Kidney (tissue), 14 donors: ENCODE results near the gene ST3GAL3. TPM values are rescaled to one million over a fixed set of nuclear protein-coding genes. Genes with fewer than 3 reads are reported as not detected.

Experiments
- DNase-seq, 5 donors: peaks; one replicate each; pipeline ENCODE4 v3.0.0-alpha.2; 2013 to 2020
- FAIRE-seq: peaks from 2 replicates; lab custom pipeline; 2012; peaks lifted over from hg19 to GRCh38; lab: Jason Lieb, UNC
- H3K27ac ChIP-seq, 2 donors: one replicate each; pipeline ENCODE4 v1.7.0; 2013; ENCODE audit warnings: low read depth in 2 of 2, low read length in 2 of 2, inconsistent platforms in 1 of 2
- H3K27me3 ChIP-seq: one replicate; pipeline ENCODE4 v1.7.1; 2013; ENCODE audit warnings: low read length, inconsistent platforms; ENCODE audit not compliant: control insufficient read depth, insufficient read depth
- H3K36me3 ChIP-seq, 3 donors: one replicate each; pipeline versions ENCODE4 v1.7.0 to v1.7.1; 2013; ENCODE audit warnings: low read length in 3 of 3, control low read depth in 1 of 3, inconsistent platforms in 1 of 3; ENCODE audit not compliant: insufficient read depth in 3 of 3, control insufficient read depth in 2 of 3
- H3K4me1 ChIP-seq, 3 donors: one replicate each; pipeline versions ENCODE4 v1.7.0 to v1.7.1; 2013; ENCODE audit warnings: low read length in 3 of 3, inconsistent platforms in 1 of 3, low read depth in 1 of 3; ENCODE audit not compliant: control insufficient read depth in 2 of 3, insufficient read depth in 2 of 3
- H3K4me3 ChIP-seq, 3 donors: one replicate each; pipeline versions ENCODE4 v1.7.0 to v1.8.1; 2013; ENCODE audit warnings: low read length in 3 of 3, control low read depth in 1 of 3, inconsistent platforms in 1 of 3
- H3K9ac ChIP-seq, 3 donors: one replicate each; pipeline versions ENCODE4 v1.7.0 to v1.7.1; 2013; ENCODE audit warnings: low read length in 3 of 3, control low read depth in 1 of 3, inconsistent platforms in 1 of 3
- H3K9me3 ChIP-seq, 3 donors: one replicate each; pipeline versions ENCODE4 v1.7.0 to v1.7.1; 2013; ENCODE audit warnings: low read length in 3 of 3, control low read depth in 1 of 3, inconsistent platforms in 1 of 3; ENCODE audit not compliant: control insufficient read depth in 2 of 3, insufficient read depth in 1 of 3
- intact Hi-C: fragments of 100-400 bp; cut with DNase I; formaldehyde crosslinking; loops from one replicate; pipeline ENCODE4 v1.11.1; 2022
- polyA plus RNA-seq: library from polyadenylated mRNA; stranded (reverse); fragments of 350-450 nt; fragmentation: Illumina TruSeq; extraction: RNeasy Lipid Tissue Mini Kit (QIAGEN cat#74804); gene quantifications from one replicate; pipeline ENCODE4 v1.2.3, GENCODE V29; 2014; ENCODE audit warnings: low read depth, low replicate concordance; ENCODE audit not compliant: insufficient read depth
- total RNA-seq: library from RNA; stranded (reverse); fragmentation: NEBNext Ultra II Directional; extraction: Animal tissue kit (Norgen Biotek cat#: 25700); gene quantifications from one replicate; pipeline ENCODE4 v1.2.1, GENCODE V29; 2021
- TF ChIP-seq, protein P1 (sequence below): IDR thresholded peaks from 3 replicates; pipeline ENCODE4 v1.5.1; 2012; ENCODE audit warnings: mild to moderate bottlenecking, moderate library complexity, borderline replicate concordance; ENCODE audit not compliant: insufficient read depth; ENCODE audit errors: extremely low read depth
- donor health status: control.
- donor health status: control.
- donor health status: control.
- donor health status: control.
- donor health status: control.
- donor health status: DM: yes; HTN: yes; CAD: no.
- donor health status: Normal renal cell carcinoma (clear cell type).

Gene ST3GAL3
- total and polyA plus RNA-seq, 2 donors from 2014 or later, result 15.3 to 21.3 TPM

- Histone ChIP-seq H3K9me3 (no peaks in the 10 kb centered on the region), H3K4me1 (peaks cover 0 to 24% (median 14%) of the 10 kb centered on the region in 3 donors), H3K9ac (no peak overlapping the region), H3K27me3 (no peaks in the 10 kb centered on the region), H3K4me3 (no peak overlapping the region), H3K27ac (peak overlapping the region; percentile 9 to 26), H3K36me3 (no peaks in the 10 kb centered on the region)
- intact Hi-C loops, result no loop called here
- TF ChIP-seq, protein P1, sequence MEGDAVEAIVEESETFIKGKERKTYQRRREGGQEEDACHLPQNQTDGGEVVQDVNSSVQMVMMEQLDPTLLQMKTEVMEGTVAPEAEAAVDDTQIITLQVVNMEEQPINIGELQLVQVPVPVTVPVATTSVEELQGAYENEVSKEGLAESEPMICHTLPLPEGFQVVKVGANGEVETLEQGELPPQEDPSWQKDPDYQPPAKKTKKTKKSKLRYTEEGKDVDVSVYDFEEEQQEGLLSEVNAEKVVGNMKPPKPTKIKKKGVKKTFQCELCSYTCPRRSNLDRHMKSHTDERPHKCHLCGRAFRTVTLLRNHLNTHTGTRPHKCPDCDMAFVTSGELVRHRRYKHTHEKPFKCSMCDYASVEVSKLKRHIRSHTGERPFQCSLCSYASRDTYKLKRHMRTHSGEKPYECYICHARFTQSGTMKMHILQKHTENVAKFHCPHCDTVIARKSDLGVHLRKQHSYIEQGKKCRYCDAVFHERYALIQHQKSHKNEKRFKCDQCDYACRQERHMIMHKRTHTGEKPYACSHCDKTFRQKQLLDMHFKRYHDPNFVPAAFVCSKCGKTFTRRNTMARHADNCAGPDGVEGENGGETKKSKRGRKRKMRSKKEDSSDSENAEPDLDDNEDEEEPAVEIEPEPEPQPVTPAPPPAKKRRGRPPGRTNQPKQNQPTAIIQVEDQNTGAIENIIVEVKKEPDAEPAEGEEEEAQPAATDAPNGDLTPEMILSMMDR, result no peak
- peak in 1 of 5 donors; percentile 82 for DNase-seq
- no peak for FAIRE-seq
Observed at GRCh38 chr1:43834280-43835081, 127.1 kb downstream of the ST3GAL3 start.

DNA sequence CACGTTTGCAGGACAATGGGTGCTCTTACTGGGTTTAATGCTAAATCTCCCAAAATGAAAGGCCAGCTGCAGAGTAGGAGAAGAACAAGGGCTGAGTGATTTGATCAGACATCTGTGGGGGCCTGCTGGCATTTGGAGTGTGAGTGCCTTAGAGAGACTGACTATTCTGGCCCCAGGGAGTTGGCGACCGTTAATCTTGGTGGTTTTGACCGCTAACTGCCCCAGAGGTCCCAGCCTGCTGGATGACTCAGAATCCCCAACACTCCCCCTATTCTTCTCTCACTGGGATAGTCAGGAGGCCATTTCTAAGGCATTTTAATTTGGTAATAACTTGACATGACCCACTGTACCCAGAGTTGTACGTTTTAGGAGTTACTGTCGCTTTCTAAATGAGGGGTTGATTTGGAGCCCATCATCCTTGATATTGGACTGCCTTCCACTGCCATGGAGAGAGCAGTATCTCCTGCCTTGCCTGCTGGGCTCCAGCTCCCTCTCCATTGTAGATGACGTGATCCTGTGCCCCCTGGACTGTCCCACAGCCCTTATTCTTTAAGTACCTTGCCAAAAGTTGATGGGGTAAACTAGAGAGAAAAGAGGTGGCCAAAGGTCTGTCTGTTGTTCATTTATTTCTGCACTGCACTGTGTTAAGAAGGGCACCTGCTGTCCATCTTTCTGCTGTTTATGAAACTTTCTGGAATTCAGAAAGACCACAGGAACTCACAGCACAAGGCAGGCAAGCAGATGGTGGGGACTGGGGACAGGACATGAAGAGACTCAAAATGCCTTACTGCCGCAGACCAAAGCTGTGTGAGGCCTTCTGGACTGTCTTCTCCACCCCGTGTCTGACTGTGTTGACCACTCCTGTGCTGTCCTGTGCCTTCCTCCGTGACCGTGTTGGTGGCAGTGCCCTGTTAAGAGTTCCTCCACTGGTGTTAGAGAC is 128.0 kb downstream of the ST3GAL3 start:
- TF ChIP-seq, protein P1, result no peak
- Histone ChIP-seq H3K27ac (peak overlapping the region; percentile 39 to 42), H3K27me3 (no peaks in the 10 kb centered on the region), H3K4me1 (peaks cover 0 to 24% (median 14%) of the 10 kb centered on the region in 3 donors), H3K4me3 (no peak overlapping the region), H3K36me3 (no peaks in the 10 kb centered on the region), H3K9ac (no peak overlapping the region), H3K9me3 (no peaks in the 10 kb centered on the region)
- FAIRE-seq, result no peak
- peak in 3 of 5 donors; percentile 10 to 88 (median 34) for DNase-seq
- intact Hi-C loops, result no loop called here

- DNase-seq (peak; percentile 67 to 95 (median 81)), FAIRE-seq (no peak)
- Histone ChIP-seq H3K27ac (no peak overlapping the region), H3K4me3 (no peak overlapping the region), H3K9ac (no peak overlapping the region), H3K9me3 (no peaks in the 10 kb centered on the region), H3K27me3 (no peaks in the 10 kb centered on the region), H3K4me1 (peaks cover 0 to 29% (median 14%) of the 10 kb centered on the region in 3 donors), H3K36me3 (no peaks in the 10 kb centered on the region)
- intact Hi-C loops, result no loop called here
- TF ChIP-seq, protein P1, result no peak
Observed at GRCh38 chr1:43836267-43836951, 129.1 kb downstream of the ST3GAL3 start.
